Activated CD8-positive, alpha-beta memory T cell treated with anti-CD3 and anti-CD28 coated beads for 1 hour (primary cell): ENCODE results near the gene ECM1.
A peak's percentile ranks its signal among the peaks of the same experiment; 100 is the strongest.

ENCODE experiments used
- DNase-seq, 2 donors: peaks; one replicate each; pipeline ENCODE4 v3.0.0-alpha.2; 2020; ENCODE audit warnings: low read depth in 1 of 2; ENCODE audit errors: extremely low read depth in 1 of 2

ECM1 gene

DNA sequence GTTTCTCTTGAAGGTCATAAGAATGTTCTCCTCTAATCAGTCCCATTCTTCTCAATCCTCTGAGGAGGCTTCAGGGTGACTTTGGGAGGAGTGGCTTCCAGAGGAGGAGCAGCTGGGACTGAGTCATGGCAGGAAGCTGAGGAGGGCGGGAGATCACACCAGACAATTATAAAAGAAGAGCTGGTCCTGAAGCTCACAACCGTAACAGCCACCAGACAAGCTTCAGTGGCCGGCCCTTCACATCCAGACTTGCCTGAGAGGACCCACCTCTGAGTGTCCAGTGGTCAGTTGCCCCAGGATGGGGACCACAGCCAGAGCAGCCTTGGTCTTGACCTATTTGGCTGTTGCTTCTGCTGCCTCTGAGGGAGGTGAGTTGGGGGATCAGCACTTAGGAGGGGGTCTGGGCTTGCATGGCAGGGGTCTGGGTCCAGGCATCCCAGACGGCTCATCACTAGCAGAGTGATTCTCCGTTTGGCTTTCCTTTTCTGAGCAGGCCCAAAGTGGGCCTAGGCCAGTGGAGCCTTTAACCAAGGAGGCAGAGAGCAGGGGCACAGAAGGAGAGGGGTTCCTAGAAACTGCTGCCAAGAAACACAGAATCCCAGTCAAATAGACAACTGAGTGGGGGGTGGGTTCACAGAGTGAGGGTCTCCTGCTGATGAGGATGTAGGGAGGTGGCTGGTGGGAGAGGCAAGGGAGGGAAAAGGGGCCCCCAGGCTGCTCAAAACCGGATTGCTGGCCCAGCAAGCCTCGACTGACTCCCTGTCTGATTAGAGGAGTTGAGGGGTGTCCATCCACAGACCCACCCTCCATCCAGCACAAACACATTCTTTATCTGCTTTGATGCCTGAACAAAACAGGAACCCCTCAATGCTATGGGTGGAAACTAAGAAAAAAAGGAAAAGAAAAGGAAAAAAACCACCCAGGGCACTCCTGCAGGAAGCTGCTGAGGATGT is at the start of gene ECM1:
TSS of gene ECM1 (plus strand) at position 198 of the 953 bp plus-strand sequence. CDS start at position 299, 101 bp downstream.
- no peak for DNase-seq

DNA sequence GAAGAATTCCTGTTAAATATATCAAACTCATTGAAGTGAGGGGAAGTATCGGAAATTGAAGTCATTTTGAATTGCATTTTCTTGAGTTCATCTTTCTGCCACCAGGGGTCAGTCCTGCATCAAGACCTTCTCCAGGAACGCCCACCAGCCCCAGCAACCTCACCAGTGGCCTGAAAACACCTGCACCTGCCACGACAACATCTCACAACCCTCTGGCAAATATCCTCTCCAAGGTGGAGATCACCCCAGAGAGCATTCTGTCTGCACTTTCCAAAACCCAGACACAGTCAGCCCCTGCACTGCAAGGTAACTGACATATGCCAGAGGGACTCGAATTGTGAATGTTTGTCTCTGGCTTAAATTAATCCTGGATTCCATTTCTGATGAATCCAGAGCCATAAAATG is 43.5 kb upstream of the ECM1 start:
- DNase-seq: peak; percentile 44 to 48

DNA sequence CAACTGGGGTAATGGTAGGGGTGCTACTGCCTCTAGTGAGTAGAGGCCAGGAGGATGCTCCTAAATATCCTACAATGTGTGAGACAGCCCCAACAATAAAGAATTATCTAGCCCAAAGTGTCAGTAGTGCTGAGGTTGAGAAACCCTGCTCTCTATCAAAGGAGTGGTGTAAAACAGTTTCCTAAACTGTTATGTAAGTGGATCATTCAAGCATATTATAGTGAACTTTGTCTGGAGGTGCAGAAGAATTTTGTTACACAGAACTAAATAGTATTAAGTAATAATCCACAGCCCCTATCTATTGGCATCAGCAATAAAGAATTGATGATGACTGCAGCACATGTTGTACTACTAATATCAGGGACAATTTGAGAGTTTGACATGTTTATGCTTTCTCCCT is 40.9 kb upstream of the ECM1 start:
- DNase-seq: no peak

DNA sequence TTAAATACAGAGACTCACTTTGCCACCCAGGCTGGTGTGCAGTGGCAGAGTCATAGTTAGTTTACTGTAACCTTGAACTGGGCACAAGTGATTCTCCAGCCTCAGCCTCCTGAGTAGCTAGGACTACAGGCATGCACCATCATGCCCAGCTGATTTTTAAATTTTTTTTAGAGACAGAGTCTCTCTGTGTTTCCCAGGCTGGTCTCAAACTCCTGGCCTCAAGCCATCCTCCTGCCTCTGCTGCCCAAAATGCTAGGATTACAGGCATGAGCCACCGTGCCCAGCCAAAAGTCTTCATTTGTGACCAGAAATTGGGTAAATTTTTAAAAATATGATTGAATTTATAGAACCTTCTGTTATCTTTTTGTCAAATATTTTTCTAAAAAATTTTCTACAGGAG is 38.6 kb upstream of the ECM1 start:
- no peak for DNase-seq

DNA sequence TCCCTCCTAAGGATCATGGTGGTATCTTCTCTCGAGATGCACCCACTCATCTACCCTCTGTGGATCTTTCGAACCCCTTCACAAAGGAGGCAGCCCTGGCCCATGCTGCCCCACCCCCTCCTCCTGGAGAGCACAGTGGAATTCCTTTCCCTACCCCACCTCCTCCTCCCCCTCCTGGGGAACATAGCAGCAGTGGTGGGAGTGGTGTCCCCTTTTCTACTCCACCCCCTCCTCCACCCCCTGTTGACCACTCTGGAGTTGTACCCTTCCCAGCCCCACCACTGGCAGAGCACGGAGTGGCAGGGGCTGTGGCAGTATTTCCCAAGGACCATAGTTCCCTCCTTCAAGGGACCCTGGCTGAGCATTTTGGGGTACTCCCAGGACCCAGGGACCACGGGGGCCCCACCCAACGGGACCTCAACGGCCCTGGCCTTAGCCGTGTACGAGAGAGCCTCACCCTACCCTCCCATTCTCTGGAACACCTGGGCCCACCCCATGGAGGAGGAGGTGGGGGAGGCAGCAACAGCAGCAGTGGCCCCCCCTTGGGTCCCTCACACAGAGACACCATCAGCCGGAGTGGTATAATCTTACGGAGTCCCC is 35.2 kb upstream of the ECM1 start:
- no peak for DNase-seq

DNA sequence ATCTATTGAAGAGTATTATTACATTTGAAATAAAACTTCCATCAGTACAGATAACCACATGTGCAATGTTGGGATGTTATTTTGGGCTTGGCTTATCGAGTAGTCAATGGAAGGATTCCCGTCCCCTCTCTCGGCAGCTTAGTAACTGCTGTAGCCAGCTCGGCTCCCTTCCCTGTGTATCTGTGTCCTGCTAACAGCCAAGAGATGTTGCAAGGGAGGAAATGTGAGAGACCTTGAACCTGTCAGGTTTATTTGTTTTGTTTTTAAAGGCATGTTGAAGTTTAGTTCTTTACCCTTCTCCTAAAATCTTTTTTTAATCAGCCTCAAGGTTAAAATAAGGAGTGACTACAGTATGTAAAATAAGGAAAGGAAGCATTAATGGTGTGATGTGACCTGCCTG is 34.2 kb upstream of the ECM1 start:
- DNase-seq: no peak

DNA sequence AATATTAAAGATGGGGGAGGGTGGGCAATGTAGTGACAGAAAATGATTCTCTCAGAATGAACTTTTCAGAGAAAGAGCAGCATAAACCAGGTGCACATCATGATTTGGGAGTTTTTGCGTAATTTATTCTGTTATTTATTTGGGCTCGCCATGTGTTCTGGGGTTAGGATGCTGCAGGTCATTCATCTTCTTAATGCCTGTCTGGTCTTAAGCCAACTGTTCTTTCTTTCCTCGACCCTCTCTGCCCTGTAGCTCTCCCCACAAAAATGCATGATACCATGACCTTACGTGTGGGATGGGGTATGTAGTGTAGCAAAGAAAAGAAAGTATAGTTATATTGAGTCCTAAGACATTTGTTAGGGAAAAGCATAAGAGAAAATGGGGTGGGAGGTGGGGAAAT is 33.0 kb upstream of the ECM1 start:
- no peak for DNase-seq

DNA sequence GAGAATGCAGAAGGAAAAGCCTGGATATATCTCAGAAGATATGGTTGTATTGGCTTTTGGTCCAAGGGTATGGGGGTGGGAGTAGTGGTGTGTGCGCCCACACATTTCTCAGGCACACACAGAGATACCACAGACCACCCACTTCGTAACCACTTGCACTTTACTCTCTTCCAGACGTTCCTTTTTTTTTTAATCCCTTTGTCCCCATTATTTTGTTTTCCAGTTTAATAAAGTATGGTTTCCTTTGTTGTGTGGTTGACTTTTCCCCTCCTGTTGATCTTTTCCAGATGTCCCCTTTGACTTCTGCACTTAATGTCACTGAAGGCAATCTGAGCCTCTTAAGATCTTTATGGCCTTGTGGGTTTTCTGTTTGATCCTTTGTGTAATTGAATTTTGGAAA is 31.2 kb upstream of the ECM1 start:
- no peak for DNase-seq

DNA sequence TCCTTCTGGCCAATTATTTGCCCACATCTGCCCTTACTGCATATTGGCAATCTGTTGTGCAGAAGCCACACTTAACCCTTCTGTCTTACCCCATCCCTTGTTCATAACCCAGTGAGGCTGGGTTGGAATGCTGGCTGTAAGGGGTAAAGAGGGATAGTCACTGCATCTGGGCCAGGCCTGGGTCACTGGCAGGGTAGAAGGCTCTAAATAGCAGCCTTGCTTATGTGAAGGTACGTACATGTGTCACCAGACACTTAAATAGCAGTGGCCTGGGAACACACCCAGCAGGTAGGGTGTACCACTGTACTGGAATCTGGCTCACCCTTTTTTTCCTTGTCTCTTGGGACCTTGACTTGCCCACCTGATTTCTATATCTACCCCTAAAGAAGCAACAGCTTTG is 30.6 kb upstream of the ECM1 start:
- DNase-seq: no peak

DNA sequence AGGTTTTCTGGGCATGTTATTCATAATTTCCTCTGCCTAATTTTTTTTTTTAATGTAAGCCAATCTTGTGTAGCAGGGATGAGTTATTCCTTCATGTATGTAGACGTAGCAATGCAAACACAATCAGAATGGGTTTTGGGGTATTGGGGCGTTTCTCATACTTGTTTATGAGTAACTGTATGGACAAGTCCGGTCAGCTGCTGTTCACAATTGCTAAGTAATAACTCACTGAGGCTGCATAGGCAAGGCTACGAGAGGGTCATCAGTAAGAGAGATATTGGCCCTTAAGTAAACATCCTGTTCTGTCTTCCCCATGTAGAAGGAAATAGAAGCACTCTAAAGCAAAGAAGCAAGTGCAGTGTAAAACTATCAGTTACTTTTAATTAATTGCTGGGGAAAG is 30.2 kb upstream of the ECM1 start:
- DNase-seq: no peak

DNA sequence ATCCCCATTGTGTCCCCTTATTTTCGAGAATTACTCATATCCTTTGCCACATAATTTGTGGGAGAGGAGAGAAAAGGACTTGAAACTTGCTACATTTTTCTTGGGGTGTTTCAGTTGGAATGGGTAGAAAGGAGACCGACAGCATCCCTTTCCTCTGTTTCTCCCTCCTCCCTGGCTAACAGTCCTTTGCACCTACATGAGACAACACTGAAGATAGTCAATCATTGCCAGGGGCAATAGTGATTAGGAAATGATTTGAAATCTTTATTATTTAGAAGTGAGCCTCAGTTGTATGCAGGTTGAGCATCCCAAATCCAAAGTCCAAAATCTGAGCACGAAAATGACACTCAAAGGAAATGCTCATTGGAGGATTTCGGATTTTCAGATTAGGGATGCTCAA is 28.5 kb upstream of the ECM1 start:
- DNase-seq: no peak

DNA sequence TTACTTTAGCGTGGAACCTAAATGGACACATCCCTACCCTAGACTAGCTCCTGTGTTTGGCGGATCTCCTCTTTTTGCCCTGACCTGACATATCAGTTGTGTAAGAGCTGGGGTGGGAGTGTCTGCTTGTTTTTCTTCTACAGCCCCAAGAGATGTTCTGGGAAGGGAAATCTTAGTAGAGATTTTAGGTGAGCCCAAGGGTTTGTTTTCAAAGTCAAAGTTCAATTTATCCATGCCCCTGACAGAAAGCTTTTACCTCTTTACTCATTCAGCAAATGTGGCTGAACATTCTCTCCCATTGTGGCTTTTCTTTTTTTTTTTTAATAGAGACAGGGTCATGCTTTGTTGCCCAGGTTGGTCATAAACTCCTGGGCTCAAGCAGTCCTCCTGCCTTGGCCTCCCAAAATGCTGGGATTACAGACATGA is 28.0 kb upstream of the ECM1 start:
- DNase-seq: no peak

DNA sequence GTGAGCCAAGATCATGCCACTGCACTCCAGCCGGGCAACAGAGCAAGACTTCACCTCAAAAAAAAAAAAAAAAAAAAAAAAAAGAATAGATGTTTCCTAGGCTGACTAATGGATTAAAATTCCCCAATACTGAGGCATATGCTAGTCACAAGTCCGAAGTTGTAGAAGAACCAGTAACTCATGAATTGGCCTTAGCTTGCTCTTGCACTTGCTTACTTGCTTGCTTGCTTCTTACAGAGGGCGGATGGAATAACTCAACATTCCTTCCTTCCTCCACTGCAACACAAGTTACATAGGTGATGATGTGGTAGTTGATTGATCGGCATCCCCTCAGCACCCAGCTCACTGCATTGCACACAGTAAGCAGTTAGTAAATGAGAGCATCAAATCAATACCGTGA is 23.5 kb upstream of the ECM1 start:
- no peak for DNase-seq

DNA sequence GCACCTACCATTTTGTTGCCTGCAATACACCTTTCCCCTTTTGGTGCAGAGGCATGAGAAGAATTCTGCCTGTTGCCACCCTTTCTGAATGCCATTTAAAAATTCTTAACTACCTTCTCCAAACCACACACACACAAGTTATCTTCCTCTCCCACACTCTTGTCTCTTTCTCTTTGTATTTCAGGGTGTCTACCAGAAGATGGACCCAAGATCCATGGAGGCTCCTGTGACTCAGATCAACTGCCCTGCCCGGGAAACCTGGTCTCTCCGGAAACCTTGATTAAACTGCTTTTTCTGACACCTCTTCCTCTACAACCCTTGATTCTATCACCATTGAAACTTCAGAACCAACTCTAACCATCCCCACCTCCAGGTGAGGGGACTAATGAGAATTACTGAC is 23.0 kb upstream of the ECM1 start:
- no peak for DNase-seq

DNA sequence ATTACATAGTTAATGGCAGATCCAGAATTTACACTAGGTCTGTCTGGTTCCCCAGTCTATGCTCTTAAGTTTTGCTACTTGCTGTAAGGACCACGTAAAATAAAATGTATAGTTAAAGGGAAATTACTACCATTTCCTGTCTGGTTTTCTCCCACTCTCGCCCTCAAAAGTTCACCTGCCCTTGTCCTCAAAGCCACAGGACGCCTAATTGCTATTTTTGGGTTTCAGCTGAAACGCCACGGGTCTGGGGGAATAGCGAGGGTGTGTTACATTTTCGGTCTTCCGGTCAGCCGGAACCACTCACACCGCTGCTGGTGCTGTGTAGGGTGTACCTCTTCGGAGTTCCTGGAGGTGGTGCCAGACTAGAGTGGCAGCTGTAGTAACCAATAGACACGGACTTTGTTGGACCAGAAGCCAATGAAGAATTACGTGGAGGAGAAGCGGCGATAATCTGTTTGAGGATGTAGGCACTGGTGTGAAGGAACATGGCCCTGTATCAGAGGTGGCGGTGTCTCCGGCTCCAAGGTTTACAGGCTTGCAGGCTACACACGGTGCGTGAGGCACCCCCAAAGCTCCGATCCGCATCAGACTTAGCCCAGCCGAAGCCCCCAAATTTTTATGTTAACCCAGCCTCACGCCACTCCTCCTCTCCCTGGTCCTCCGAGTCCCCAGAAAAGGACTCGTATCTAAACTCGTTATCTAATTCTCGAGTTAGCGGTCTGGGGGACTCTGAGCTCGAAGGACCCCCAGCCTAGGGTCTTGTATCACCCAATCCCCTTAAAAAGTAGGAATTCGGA is 20.7 kb upstream of the ECM1 start, which contains the start of gene TARS2:
TSS of gene TARS2 (plus strand) at position 454 of the 797 bp plus-strand sequence. CDS start at position 486, 32 bp downstream.
- DNase-seq: peak; percentile 78 to 87

DNA sequence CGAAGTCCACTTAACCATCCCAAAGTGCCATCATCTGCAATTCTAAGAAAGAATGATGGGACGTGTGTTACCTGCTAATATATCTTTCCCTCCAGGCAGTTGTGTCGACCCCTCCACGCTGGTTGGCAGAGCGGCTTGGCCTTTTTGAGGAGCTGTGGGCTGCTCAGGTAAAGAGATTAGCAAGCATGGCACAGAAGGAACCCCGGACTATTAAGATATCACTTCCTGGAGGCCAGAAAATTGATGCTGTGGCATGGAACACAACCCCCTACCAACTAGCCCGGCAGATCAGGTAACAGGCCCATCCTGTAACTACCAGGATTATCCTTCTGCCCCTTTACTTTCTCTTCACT is 20.2 kb upstream of the ECM1 start:
- no peak for DNase-seq

DNA sequence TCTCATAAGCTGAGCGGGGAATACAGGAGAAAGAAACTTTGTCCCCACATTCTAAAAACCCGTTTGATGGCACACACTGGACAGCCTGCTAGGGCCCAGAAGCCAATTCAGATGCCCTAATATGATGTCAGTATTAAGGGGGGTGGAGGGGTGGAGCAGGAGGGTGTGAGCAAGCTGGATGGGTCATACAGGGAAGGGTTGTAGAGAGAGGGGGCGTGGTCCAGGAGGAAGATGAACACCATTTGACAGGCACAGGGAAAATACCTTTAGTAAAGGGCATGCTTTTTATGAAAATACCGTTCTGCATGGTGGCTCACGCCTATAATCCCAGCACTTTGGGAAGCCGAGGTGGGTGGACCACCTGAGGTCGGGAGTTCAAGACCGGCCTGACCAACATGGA is 14.7 kb upstream of the ECM1 start:
- no peak for DNase-seq

DNA sequence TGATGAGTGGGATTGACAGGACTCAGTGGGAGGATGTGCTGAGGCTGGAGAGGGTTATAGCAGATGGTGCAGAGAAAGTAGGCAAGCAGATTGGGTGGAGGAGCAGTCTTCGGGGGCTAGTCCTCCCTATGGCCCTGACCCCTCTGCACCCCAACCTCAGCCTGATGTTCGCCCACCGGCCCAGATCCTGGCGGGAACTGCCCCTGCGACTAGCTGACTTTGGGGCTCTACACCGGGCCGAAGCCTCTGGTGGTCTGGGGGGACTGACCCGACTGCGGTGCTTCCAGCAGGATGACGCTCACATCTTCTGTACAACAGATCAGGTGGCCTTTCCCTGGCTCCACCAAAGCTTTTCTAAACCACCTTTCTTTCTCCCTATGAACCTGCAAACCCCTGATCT is 9.6 kb upstream of the ECM1 start:
- DNase-seq: no peak

DNA sequence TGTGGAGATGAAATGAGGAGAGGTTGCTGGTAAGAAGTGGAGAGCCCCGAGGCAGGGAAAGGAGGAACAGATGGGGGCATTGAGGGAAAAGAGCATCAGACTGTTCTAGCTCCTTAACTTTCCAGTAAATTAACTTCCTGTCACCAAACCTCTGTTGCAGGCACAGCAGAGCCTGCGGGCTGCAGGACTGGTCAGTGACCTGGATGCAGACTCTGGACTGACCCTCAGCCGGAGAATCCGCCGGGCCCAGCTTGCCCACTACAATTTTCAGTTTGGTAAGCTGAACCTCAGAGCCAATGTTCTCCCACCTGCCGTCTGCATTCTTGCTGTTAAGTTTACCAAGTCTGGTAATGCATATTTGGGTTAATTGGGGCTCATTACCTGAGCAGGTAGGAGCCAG is 2.5 kb upstream of the ECM1 start:
- DNase-seq: no peak

DNA sequence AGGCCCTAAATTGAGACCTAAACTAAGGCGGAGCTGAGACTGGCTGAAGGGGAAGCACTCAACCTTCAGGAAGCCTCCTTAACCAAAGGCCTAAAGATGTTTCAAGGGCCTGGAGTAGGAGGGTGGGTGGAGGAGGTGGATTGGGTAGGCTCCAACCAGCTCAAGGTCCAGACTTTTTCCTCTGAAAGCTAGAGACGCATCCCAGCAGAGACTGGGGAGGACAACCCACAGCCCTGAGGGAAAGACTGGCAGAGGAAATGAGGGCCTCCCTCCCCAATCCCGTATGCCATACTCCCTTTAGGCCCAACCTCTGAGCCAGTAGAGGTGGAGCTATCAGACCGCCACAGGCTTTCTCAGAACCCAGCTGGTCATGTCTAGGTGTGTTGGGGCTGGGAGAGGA is 1.1 kb downstream of the ECM1 start:
- DNase-seq: no peak

DNA sequence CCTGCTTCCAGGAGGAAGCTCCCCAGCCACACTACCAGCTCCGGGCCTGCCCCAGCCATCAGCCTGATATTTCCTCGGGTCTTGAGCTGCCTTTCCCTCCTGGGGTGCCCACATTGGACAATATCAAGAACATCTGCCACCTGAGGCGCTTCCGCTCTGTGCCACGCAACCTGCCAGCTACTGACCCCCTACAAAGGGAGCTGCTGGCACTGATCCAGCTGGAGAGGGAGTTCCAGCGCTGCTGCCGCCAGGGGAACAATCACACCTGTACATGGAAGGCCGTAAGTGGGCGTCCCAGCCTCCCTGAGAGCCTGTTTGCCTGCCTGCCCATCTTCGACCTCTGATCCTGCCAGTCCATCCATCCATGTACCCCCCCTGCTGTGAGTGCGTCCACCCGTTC is 3.6 kb downstream of the ECM1 start:
- no peak for DNase-seq
